K562 (cell line): ENCODE measurements around the gene SFRP5.

Experiments
- AFF4 ChIP-seq: sonication (generic); formaldehyde crosslinking; IDR thresholded peaks from 2 replicates; pipeline ENCODE4 v1.8.0; 2023; ENCODE audit warnings: mild to moderate bottlenecking, missing genetic modification reagents
- ATF6 ChIP-seq: sonication (generic); formaldehyde crosslinking; IDR thresholded peaks from 2 replicates; pipeline ENCODE4 v1.4.0; 2020; ENCODE audit warnings: mild to moderate bottlenecking, missing genetic modification reagents
- BRF2 ChIP-seq: IDR thresholded peaks from 3 replicates; pipeline ENCODE4 v1.6.1; 2011; ENCODE audit warnings: borderline replicate concordance, mild to moderate bottlenecking; ENCODE audit not compliant: insufficient read length, insufficient read depth
- CTCF ChIP-seq, 3 experiments: IDR thresholded peaks in 2 of 3; conservative IDR thresholded peaks in 1 of 3; 2 replicates each; pipeline ENCODE4 v1.5.1; 2011 to 2012; ENCODE audit warnings: low read length in 3 of 3, mild to moderate bottlenecking in 3 of 3, control low read depth in 2 of 3, improper control_type of control experiment in 1 of 3, inconsistent platforms in 1 of 3, low read depth in 1 of 3, mixed read lengths in 1 of 3, moderate library complexity in 1 of 3; ENCODE audit not compliant: insufficient read depth in 2 of 3
- DACH1 ChIP-seq: fragments of 450-650 bp; IDR thresholded peaks from 2 replicates; pipeline ENCODE4 v1.6.1; 2018; ENCODE audit not compliant: partially characterized antibody
- EP300 ChIP-seq: IDR thresholded peaks from 2 replicates; pipeline ENCODE4 v1.6.1; 2012; ENCODE audit warnings: low read length, improper control_type of control experiment
- PHF8 ChIP-seq: fragments of 200-600 bp; sonication (generic); IDR thresholded peaks from 2 replicates; pipeline ENCODE4 v1.6.1; 2012; ENCODE audit warnings: mixed run types, mild to moderate bottlenecking, inconsistent platforms, low read length, moderate library complexity, borderline replicate concordance
- POLR2A ChIP-seq: fragments of 450-650 bp; conservative IDR thresholded peaks from 2 replicates; pipeline ENCODE4 v1.6.1; 2016
- POLR2AphosphoS5 ChIP-seq: IDR thresholded peaks from 2 replicates; pipeline ENCODE4 v1.6.1; 2011; ENCODE audit warnings: mild to moderate bottlenecking, low read depth, low read length, moderate library complexity; ENCODE audit not compliant: control insufficient read depth, insufficient read depth
- RAD21 ChIP-seq, 2 experiments: fragments of 250-450 bp in 1 of 2; fragments of 450-650 bp in 1 of 2; sonication (Bioruptor Pico) in 1 of 2; formaldehyde crosslinking in 1 of 2; IDR thresholded peaks in 1 of 2; conservative IDR thresholded peaks in 1 of 2; 2 replicates each; pipeline versions ENCODE4 v1.4.0 to v1.8.0; 2020 to 2022; ENCODE audit warnings: mild to moderate bottlenecking in 2 of 2, moderate library complexity in 1 of 2
- TOE1 ChIP-seq, 2 experiments: fragments of 450-650 bp in 1 of 2; sonication (generic) in 1 of 2; formaldehyde crosslinking in 1 of 2; IDR thresholded peaks; 2 replicates each; pipeline versions ENCODE4 v1.7.1 to v1.8.0; 2016 to 2022; ENCODE audit warnings: borderline replicate concordance in 2 of 2, mild to moderate bottlenecking in 2 of 2, antibody characterized with exemption in 1 of 2, inconsistent platforms in 1 of 2, low read depth in 1 of 2, missing genetic modification reagents in 1 of 2, moderate library complexity in 1 of 2
- ZNF512 ChIP-seq: IDR thresholded peaks from 2 replicates; pipeline ENCODE4 v1.6.1; 2016; ENCODE audit warnings: missing genetic modification characterization, missing compliant biosample characterization
- TF ChIP-seq, protein P1 (sequence below): sonication (generic); formaldehyde crosslinking; IDR thresholded peaks from 2 replicates; pipeline ENCODE4 v1.8.1; 2023; ENCODE audit warnings: mild to moderate bottlenecking, missing genetic modification reagents
- TF ChIP-seq, protein P2 (sequence below): fragments of 450-650 bp; IDR thresholded peaks from 2 replicates; pipeline ENCODE4 v1.6.1; 2016; ENCODE audit warnings: low read depth, mild to moderate bottlenecking, moderate library complexity

- no peak for TF ChIP-seq PHF8
- TF ChIP-seq CTCF (IDR thresholded peaks at IDR 0.05 in 2 of 3, conservative IDR thresholded peaks at IDR 0.05 in 1 of 3; ENCODE audit: insufficient read depth in 2 of 3, low read depth in 1 of 3, low read length in 3 of 3): no peak
- no peak for TF ChIP-seq POLR2A
- TF ChIP-seq ZNF512 (tag): no peak
- no peak for TF ChIP-seq POLR2AphosphoS5
- no peak for TF ChIP-seq ATF6
- TF ChIP-seq, protein P1, sequence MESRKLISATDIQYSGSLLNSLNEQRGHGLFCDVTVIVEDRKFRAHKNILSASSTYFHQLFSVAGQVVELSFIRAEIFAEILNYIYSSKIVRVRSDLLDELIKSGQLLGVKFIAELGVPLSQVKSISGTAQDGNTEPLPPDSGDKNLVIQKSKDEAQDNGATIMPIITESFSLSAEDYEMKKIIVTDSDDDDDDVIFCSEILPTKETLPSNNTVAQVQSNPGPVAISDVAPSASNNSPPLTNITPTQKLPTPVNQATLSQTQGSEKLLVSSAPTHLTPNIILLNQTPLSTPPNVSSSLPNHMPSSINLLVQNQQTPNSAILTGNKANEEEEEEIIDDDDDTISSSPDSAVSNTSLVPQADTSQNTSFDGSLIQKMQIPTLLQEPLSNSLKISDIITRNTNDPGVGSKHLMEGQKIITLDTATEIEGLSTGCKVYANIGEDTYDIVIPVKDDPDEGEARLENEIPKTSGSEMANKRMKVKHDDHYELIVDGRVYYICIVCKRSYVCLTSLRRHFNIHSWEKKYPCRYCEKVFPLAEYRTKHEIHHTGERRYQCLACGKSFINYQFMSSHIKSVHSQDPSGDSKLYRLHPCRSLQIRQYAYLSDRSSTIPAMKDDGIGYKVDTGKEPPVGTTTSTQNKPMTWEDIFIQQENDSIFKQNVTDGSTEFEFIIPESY (CRISPR knock-in tag): no peak
- TF ChIP-seq RAD21 (CRISPR knock-in tag; conservative IDR thresholded peaks at IDR 0.05 in 1 of 2, IDR thresholded peaks at IDR 0.05 in 1 of 2): no peak
- TF ChIP-seq, protein P2, sequence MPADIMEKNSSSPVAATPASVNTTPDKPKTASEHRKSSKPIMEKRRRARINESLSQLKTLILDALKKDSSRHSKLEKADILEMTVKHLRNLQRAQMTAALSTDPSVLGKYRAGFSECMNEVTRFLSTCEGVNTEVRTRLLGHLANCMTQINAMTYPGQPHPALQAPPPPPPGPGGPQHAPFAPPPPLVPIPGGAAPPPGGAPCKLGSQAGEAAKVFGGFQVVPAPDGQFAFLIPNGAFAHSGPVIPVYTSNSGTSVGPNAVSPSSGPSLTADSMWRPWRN: no peak
- TF ChIP-seq TOE1 (IDR thresholded peaks at IDR 0.05; ENCODE audit: borderline replicate concordance): no peak
- no peak for TF ChIP-seq TOE1 (CRISPR knock-in tag; IDR thresholded peaks at IDR 0.05; ENCODE audit: borderline replicate concordance, low read depth)
- no peak for TF ChIP-seq AFF4
- no peak for TF ChIP-seq EP300
- no peak for TF ChIP-seq BRF2
- no peak for TF ChIP-seq DACH1
Measured at GRCh38 chr10:97719602-97720001, 52.2 kb downstream of the SFRP5 start.
